BJ (cell line): ENCODE measurements around the gene PPIL6. TPM values are rescaled to one million over a fixed set of nuclear protein-coding genes. Genes with fewer than 3 reads are reported as not detected.

Experiments
- CTCF ChIA-PET: fragments of 350-600 bp; formaldehyde crosslinking; extraction: SDS; loops from one replicate; lab custom pipeline; 2021; ENCODE audit warnings: antibody characterized with exemption, inconsistent platforms; lab: Yijun Ruan, JAX
- POLR2A ChIA-PET: fragments of 300-600 bp; sonication (Branson Sonifier 250); formaldehyde crosslinking; extraction: SDS; loops from one replicate; lab custom pipeline; 2021; ENCODE audit warnings: antibody characterized with exemption; lab: Charles Lee
- DNase-seq: peaks from one replicate; pipeline ENCODE4 v3.0.0-alpha.2; 2011; ENCODE audit warnings: low read depth
- H3K27me3 ChIP-seq: 2 replicates; pipeline ENCODE4 v1.6.0; 2011; ENCODE audit warnings: low read length; ENCODE audit not compliant: control insufficient read depth, insufficient read depth
- H3K36me3 ChIP-seq: 2 replicates; pipeline ENCODE4 v1.5.1; 2011; ENCODE audit warnings: low read length; ENCODE audit not compliant: control insufficient read depth, insufficient read depth
- H3K4me3 ChIP-seq: 2 replicates; pipeline ENCODE4 v1.5.1; 2011; ENCODE audit warnings: low read depth, mild to moderate bottlenecking, control low read depth, low read length
- polyA plus RNA-seq: library from polyadenylated mRNA; depleted of rRNA; stranded (reverse); fragments of >200 nt; gene quantifications from 2 replicates; pipeline ENCODE4 v1.2.3, GENCODE V29; 2011
- TF ChIP-seq, protein P1 (sequence below): IDR thresholded peaks from 2 replicates; pipeline ENCODE4 v1.5.1; 2011; ENCODE audit warnings: low read depth, mild to moderate bottlenecking, control low read depth, inconsistent platforms, low read length, moderate library complexity; ENCODE audit not compliant: insufficient read depth

Gene PPIL6
- polyA plus RNA-seq, 1 experiment, result 0.48 TPM

DNA sequence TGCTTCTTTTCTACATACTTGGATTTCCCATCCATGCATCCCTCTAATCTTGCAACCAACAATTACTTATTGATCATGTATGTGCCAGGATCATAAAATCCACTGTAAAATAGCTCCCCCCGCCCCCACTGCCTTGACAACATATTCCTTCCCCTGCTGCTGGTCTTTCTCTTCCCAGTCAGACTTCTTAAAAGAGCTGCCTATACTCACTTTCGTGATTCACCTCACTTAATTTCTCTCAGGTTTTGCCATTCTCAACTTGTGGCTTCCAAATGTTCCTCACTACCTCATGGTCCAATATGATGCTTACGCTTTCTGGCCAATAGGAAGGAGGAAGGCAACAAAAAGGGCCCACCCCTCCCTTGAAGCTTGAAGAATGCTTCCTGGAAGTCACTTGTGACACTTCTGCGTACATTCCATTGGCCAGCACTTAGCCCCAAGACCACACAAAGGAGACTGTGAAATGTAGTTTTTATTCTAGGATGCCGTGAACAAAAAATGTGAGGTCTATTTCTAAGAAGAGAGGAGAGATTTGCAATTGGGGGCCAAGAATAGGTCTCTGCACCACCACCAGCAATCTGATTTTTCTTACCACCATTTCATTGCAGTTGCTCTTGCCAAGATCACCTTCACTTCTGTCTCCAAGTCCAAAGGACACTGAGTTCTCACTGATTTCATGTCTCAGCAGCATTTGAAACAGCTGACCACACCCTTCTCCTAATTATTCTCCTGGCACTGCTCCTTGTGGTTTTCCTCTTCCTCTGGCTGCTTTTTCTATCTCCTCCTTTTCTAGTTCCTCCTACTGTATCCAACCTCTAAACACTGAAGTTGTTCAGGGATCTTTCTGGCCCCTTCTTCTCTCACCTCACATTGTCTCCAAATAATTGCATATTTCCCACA lies 88.9 kb downstream of the PPIL6 start:
- Histone ChIP-seq H3K27me3 (no peaks in the 10 kb centered on the region), H3K36me3 (peaks cover 4% of the 10 kb centered on the region), H3K4me3 (no peak overlapping the region)
- CTCF ChIA-PET, result interaction anchor here (0.6 to 1.1 kb wide), 2 partner anchors 69 to 164 kb away, joined by 3 read pairs; no protein-coding TSS in a partner anchor
- TF ChIP-seq, protein P1, sequence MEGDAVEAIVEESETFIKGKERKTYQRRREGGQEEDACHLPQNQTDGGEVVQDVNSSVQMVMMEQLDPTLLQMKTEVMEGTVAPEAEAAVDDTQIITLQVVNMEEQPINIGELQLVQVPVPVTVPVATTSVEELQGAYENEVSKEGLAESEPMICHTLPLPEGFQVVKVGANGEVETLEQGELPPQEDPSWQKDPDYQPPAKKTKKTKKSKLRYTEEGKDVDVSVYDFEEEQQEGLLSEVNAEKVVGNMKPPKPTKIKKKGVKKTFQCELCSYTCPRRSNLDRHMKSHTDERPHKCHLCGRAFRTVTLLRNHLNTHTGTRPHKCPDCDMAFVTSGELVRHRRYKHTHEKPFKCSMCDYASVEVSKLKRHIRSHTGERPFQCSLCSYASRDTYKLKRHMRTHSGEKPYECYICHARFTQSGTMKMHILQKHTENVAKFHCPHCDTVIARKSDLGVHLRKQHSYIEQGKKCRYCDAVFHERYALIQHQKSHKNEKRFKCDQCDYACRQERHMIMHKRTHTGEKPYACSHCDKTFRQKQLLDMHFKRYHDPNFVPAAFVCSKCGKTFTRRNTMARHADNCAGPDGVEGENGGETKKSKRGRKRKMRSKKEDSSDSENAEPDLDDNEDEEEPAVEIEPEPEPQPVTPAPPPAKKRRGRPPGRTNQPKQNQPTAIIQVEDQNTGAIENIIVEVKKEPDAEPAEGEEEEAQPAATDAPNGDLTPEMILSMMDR, result no peak
- POLR2A ChIA-PET, result no interaction called here
- no peak for DNase-seq

DNA sequence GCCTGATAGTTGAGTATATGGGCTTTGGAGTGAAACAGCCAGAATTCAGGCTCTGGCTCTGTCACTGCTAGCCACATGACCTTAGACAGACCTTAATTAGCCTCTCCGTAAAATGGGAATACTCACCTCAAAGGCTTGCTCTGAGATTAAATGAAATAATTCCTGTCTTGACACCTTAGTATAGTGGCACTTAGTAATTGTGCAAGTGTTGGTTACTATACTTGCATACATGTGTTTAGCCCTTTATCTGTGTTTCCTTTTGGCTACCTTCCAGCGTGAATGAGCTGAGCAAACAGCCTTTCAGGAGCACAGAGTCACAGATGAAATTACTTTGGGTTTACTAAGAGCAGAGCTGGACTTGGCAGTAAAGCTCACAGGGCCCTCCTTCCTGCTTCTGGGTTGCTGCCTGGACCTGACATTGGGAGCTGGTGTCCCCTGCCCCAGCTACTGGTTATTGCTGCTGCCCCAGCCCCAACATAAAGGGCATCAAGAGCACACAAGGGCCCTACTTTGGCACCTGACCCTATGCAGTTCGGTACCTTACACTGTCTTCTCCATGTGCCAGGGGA lies 90.9 kb downstream of the PPIL6 start:
- TF ChIP-seq, protein P1, result no peak
- no peaks in the 10 kb centered on the region for H3K36me3 ChIP-seq
- peak; percentile 10 for DNase-seq
- CTCF ChIA-PET, result interaction anchor here (1.4 to 1.9 kb wide), 2 partner anchors 8 to 162 kb away, joined by 3 to 10 read pairs; no protein-coding TSS in a partner anchor
- H3K27me3 ChIP-seq, result no peaks in the 10 kb centered on the region
- no peak overlapping the region for H3K4me3 ChIP-seq
- POLR2A ChIA-PET, result no interaction called here

DNA sequence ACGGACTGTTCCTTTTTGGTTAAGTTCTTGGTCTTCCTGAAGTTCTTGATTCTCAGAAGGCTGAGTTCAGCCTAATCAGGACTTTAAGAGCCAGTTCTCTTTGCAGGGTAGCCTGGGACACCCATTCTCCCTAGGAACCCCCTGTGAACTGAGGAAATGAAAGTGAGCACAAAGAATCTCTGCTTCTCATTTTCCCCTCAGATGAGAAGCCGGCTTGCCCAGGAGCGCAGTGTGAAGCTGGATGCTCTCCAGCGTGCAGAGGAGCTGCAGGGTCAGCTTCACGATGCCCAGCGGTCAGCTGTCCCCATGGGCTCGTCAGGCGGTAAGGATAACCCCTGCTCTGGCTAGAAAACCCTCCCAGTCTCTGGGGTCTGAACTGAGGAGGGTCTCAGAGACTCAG lies 92.2 kb downstream of the PPIL6 start:
- Histone ChIP-seq H3K27me3 (no peaks in the 10 kb centered on the region), H3K36me3 (no peaks in the 10 kb centered on the region), H3K4me3 (no peak overlapping the region)
- ChIA-PET CTCF (no interaction called here), POLR2A (no interaction called here)
- TF ChIP-seq, protein P1, result no peak
- DNase-seq, result no peak

DNA sequence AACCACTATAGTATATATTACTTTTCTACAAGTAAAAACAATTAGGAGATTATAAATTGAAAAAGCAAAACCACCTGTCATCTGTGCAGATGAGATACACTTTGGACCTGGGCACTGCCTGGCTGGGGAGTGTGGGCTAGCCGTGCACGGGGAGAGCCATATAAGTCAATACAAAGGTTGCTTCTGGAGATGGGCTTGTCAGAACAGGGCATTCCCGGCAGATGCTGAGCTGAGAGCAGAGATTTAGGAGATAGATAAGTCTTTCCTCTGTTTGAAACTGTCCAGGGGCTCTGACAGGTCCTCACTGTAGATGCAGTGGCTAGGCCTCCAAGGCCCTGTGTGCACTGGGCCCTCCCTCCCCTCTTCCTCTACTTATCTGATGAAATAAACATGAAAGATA lies 92.6 kb downstream of the PPIL6 start:
- TF ChIP-seq, protein P1, result no peak
- ChIA-PET CTCF (no interaction called here), POLR2A (no interaction called here)
- Histone ChIP-seq H3K27me3 (no peaks in the 10 kb centered on the region), H3K36me3 (no peaks in the 10 kb centered on the region), H3K4me3 (no peak overlapping the region)
- no peak for DNase-seq

DNA sequence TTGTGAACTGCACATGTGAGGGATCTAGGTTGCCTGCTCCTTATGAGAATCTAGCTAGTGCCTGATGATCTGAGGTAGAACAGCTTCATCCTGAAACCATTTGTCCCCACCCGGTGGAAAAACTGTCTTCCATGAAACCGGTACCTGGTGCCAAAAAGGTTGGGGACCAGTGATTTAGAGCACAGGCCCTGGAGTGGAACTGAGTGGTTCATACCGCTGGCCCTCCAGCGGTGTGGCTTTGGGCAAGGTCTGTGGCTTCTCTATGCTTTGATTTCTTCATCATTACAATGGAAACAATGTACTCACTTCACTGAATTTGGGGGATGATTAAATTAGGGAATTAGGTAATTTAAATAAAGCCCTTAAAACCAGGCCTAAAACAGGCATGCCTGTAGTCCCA lies 94.4 kb downstream of the PPIL6 start:
- TF ChIP-seq, protein P1, result no peak

More for the DNA sequence above, 94.4 kb downstream of the PPIL6 start:
- DNase-seq, result no peak
- H3K4me3 ChIP-seq, result no peak overlapping the region
- POLR2A ChIA-PET, result no interaction called here
- CTCF ChIA-PET, result interaction anchor here (1.3 to 1.5 kb wide), 2 partner anchors 8 to 158 kb away, joined by 3 read pairs; no protein-coding TSS in a partner anchor
- no peaks in the 10 kb centered on the region for H3K36me3 ChIP-seq
- H3K27me3 ChIP-seq, result no peaks in the 10 kb centered on the region
